CD8-positive, alpha-beta memory T cell (primary cell): Measurements from ENCODE around the gene NKAPL. TPM values are rescaled to one million over a fixed set of nuclear protein-coding genes. Genes with fewer than 3 reads are reported as not detected.

Experiments used
- CTCF ChIA-PET: fragments of 350-600 bp; sonication (Branson Sonifier 250); formaldehyde crosslinking; loops from one replicate; lab custom pipeline; 2021; ENCODE audit warnings: antibody characterized with exemption; lab: Charles Lee
- POLR2A ChIA-PET: fragments of 350-600 bp; sonication (Branson Sonifier 250); formaldehyde crosslinking; loops from one replicate; lab custom pipeline; 2021; ENCODE audit warnings: antibody characterized with exemption; lab: Charles Lee
- DNase-seq, 5 donors: peaks; one replicate each; pipeline versions ENCODE4 v3.0.0 to v3.0.0-alpha.2; 2020 to 2022; ENCODE audit warnings: mixed read lengths in 1 of 5
- H3K27ac ChIP-seq: one replicate; pipeline ENCODE4 v1.7.0; 2013; ENCODE audit warnings: low read depth, mild to moderate bottlenecking, low read length, moderate library complexity
- H3K27me3 ChIP-seq: 2 replicates; pipeline ENCODE4 v1.7.0; 2013; ENCODE audit warnings: low read length, mild to moderate bottlenecking; ENCODE audit not compliant: insufficient read depth, poor library complexity, severe bottlenecking
- H3K36me3 ChIP-seq: 2 replicates; pipeline ENCODE4 v1.7.0; 2013; ENCODE audit warnings: mild to moderate bottlenecking, low read length, moderate library complexity; ENCODE audit not compliant: insufficient read depth
- H3K4me1 ChIP-seq: 2 replicates; pipeline ENCODE4 v1.7.0; 2013; ENCODE audit warnings: mild to moderate bottlenecking, low read length, moderate library complexity; ENCODE audit not compliant: insufficient read depth
- H3K4me3 ChIP-seq: 2 replicates; pipeline ENCODE4 v1.7.0; 2013; ENCODE audit warnings: mild to moderate bottlenecking, low read length
- H3K9me3 ChIP-seq: 2 replicates; pipeline ENCODE4 v1.7.0; 2013; ENCODE audit warnings: mild to moderate bottlenecking, low read length
- H3K27ac Mint-ChIP-seq, 8 donors: one replicate each; pipeline ENCODE4 v1.8.0; 2020 to 2021; ENCODE audit warnings: mixed read lengths in 8 of 8, mild to moderate bottlenecking in 6 of 8, inconsistent platforms in 3 of 8, moderate library complexity in 3 of 8
- H3K27me3 Mint-ChIP-seq, 2 donors: one replicate each; pipeline ENCODE4 v1.8.0; 2020 to 2021; ENCODE audit warnings: mixed read lengths in 2 of 2, mild to moderate bottlenecking in 1 of 2, moderate library complexity in 1 of 2
- H3K36me3 Mint-ChIP-seq, 3 donors: one replicate each; pipeline ENCODE4 v1.8.0; 2020 to 2021; ENCODE audit warnings: mixed read lengths in 3 of 3, inconsistent platforms in 1 of 3, mild to moderate bottlenecking in 1 of 3
- H3K4me1 Mint-ChIP-seq, 3 donors: one replicate each; pipeline ENCODE4 v1.8.0; 2020 to 2021; ENCODE audit warnings: mixed read lengths in 3 of 3, inconsistent platforms in 1 of 3, mild to moderate bottlenecking in 1 of 3
- H3K4me3 Mint-ChIP-seq, 7 donors: one replicate each; pipeline ENCODE4 v1.8.0; 2020 to 2021; ENCODE audit warnings: mixed read lengths in 7 of 7, mild to moderate bottlenecking in 6 of 7, moderate library complexity in 4 of 7, inconsistent platforms in 2 of 7
- H3K9me3 Mint-ChIP-seq, 5 donors: one replicate each; pipeline ENCODE4 v1.8.0; 2020 to 2022; ENCODE audit warnings: mixed read lengths in 5 of 5, mild to moderate bottlenecking in 3 of 5, moderate library complexity in 2 of 5, inconsistent platforms in 1 of 5
- polyA plus RNA-seq: library from polyadenylated mRNA; unstranded; fragments of 300-500 nt; fragmentation: Illumina TruSeq; gene quantifications from one replicate; pipeline ENCODE4 v1.2.3, GENCODE V29; 2021
- total RNA-seq, 2 experiments: library from RNA; stranded (reverse); gene quantifications; one replicate each; pipeline ENCODE4 v1.2.3, GENCODE V29; 2021

NKAPL gene
- total and polyA plus RNA-seq, 3 experiments from 2014 or later: 0.22 TPM; not detected in 1

DNA sequence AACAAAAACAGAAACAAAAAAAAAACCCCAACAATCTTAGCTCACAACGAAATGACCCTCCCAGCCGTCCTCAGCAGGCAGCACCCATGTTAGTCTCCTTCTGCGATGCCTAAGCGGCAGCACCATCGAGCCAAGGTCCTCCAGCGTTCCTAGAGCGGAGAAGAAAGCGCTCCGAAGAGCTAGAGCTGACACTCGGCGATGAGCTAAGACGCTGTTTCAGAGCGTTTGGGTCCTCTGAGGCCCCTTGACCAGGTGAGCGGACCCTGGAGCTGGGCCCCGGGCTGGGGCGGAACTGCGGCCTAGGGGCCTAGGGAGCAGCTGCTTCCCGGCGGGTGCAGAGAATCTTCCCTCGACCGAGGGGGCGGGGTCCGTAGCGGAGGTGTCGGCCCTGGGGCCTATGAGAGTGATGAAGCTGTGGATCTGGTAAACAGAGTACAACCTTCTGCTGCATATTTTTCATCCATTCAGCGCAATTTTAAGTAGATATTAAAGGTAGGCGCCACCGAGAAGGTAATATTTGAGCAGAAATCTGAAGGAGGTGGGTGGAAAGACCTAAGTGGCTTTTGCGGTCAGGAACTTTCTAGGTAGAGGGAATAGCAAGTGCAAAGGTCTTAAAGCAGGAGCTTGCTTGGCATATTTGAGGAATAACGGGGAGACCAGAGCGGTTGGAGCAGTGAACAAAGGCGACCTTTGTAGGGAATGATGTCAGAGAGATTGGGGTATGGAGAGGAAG lies 8.0 kb downstream of the NKAPL start, which contains the start of gene ZSCAN26:
ZSCAN26 (plus strand) TSS at position 182 of the 733 bp plus-strand sequence. CDS start 4,777 bp downstream, outside the sequence.
- Histone ChIP-seq H3K27me3 (no peaks in the 10 kb centered on the region), H3K27ac (peak within 1 kb of the TSS; percentile 81), H3K4me3 (peak within 1 kb of the TSS; percentile 90), H3K4me1 (peaks cover 18% of the 10 kb centered on the region), H3K9me3 (no peaks in the 10 kb centered on the region), H3K36me3 (peaks cover 5% of the 10 kb centered on the region)
- CTCF ChIA-PET: interaction anchor here (0.9 to 3.7 kb wide), 7 partner anchors 13 to 143 kb away, joined by 3 to 22 read pairs (median 3); partner anchors contain the start of genes ZKSCAN4, ZKSCAN8 and ZSCAN16
- H3K4me1 Mint-ChIP-seq: peaks cover 14 to 20% (median 17%) of the 10 kb centered on the region in 3 donors
- POLR2A ChIA-PET: interaction anchor here (0.5 to 1.9 kb wide), 12 partner anchors 9 to 1734 kb away, joined by 3 to 18 read pairs (median 5); partner anchors contain the start of genes PGBD1, ZKSCAN3, ZKSCAN4 and ZKSCAN8
- H3K27ac Mint-ChIP-seq: no peak within 1 kb of the TSS
- peaks cover 0 to 8% (median 2%) of the 10 kb centered on the region in 3 donors for H3K36me3 Mint-ChIP-seq
- peaks cover 0 to 4% of the 10 kb centered on the region in 2 donors for H3K27me3 Mint-ChIP-seq
- H3K9me3 Mint-ChIP-seq: no peaks in the 10 kb centered on the region
- H3K4me3 Mint-ChIP-seq: no peak within 1 kb of the TSS
- peak; percentile 55 to 91 (median 83) for DNase-seq

DNA sequence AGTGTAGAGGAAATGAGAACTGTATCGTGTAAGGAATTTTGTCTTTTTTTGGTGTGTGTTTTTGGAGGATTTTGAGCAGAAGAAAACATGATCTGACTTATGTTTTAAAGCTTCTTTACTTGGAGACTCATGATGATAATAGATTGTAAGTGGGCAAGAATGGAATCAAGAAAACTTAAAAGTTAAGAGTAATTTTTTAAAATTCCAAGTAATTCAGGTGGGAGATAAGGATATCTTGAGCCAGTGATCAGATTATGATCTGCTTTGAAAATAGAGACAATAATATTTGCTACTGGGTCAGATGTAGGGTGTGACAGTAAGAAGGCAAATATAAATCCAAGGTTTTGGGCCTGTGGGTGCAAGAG lies 8.6 kb downstream of the NKAPL start:
- Mint-ChIP-seq H3K4me3 (no peak overlapping the region), H3K27me3 (peaks cover 0 to 4% of the 10 kb centered on the region in 2 donors), H3K4me1 (peaks cover 14 to 20% (median 17%) of the 10 kb centered on the region in 3 donors), H3K27ac (no peak overlapping the region), H3K9me3 (no peaks in the 10 kb centered on the region), H3K36me3 (peaks cover 0 to 13% (median 2%) of the 10 kb centered on the region in 3 donors)
- Histone ChIP-seq H3K9me3 (no peaks in the 10 kb centered on the region), H3K27me3 (no peaks in the 10 kb centered on the region), H3K27ac (peak overlapping the region; percentile 81), H3K4me1 (peaks cover 18% of the 10 kb centered on the region), H3K36me3 (peaks cover 11% of the 10 kb centered on the region), H3K4me3 (peak overlapping the region; percentile 90)
- ChIA-PET POLR2A (interaction anchor here (0.7 to 1.9 kb wide), 7 partner anchors 9 to 430 kb away, joined by 3 to 18 read pairs (median 8); partner anchors contain the start of genes PGBD1, ZKSCAN3, ZKSCAN4 and ZKSCAN8), CTCF (interaction anchor here (0.9 to 3.7 kb wide), 5 partner anchors 13 to 163 kb away, joined by 3 to 22 read pairs (median 3); partner anchors contain the start of gene ZSCAN16)
- DNase-seq: no peak

DNA sequence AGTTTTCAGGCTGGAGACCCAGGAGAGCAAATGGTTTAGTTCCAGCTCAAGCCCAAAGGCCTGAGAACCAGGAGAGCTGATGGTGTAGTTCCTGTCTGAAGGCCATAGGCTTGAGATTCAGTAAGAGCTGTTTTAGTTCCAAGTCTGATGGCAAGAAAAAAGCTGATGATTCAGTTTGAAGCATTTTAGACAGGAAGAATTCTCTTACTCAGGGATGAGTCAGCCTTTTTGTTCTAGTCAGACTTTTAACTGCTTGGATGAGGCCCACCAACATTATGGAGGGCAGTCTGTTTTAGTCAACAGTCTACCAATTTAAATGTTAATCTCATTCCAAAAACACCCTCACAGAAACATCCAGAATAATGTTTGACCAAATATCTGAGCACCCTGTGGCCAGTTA lies 10.4 kb downstream of the NKAPL start:
- DNase-seq: no peak
- H3K9me3 Mint-ChIP-seq: no peaks in the 10 kb centered on the region
- H3K4me3 Mint-ChIP-seq: no peak overlapping the region
- Histone ChIP-seq H3K9me3 (no peaks in the 10 kb centered on the region), H3K4me1 (peaks cover 18% of the 10 kb centered on the region), H3K4me3 (no peak overlapping the region), H3K36me3 (peaks cover 18% of the 10 kb centered on the region), H3K27ac (no peak overlapping the region), H3K27me3 (no peaks in the 10 kb centered on the region)
- ChIA-PET POLR2A (no interaction called here), CTCF (interaction anchor here (1.4 to 3.7 kb wide), 2 partner anchors 17 to 87 kb away, joined by 3 to 22 read pairs; partner anchors contain the start of gene ZKSCAN4)
- peaks cover 14 to 22% (median 17%) of the 10 kb centered on the region in 3 donors for H3K4me1 Mint-ChIP-seq
- H3K27ac Mint-ChIP-seq: no peak overlapping the region
- peaks cover 0 to 6% of the 10 kb centered on the region in 2 donors for H3K27me3 Mint-ChIP-seq
- H3K36me3 Mint-ChIP-seq: peaks cover 0 to 28% (median 4%) of the 10 kb centered on the region in 3 donors

DNA sequence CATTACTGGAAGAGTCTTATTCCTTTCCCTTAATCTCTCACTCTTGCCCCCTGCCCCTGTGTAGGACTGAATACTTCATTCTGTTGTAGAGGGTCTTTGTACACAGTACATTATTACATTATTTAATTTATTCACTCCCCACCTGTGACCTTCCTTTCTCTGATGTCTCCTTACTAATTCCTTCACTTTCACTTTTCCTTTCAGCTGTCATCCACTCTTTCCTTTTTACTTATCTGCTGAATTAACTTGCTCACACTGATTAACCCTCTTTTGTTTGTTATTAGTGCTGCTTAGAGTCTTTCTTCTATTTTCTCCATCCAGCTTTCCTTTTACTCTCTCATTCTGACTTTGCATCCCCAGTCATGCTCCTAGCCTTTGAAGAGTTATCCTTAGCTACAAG lies 15.8 kb downstream of the NKAPL start:
- H3K4me1 ChIP-seq: no peaks in the 10 kb centered on the region
- Mint-ChIP-seq H3K36me3 (peaks cover 13 to 60% (median 20%) of the 10 kb centered on the region in 3 donors), H3K4me3 (no peak overlapping the region), H3K27me3 (peaks cover 0 to 2% of the 10 kb centered on the region in 2 donors), H3K4me1 (peaks cover 9 to 21% (median 18%) of the 10 kb centered on the region in 3 donors), H3K9me3 (no peaks in the 10 kb centered on the region), H3K27ac (peak overlapping the region in 6 of 8 donors; percentile 5 to 62 (median 38))
- CTCF ChIA-PET: no interaction called here
- POLR2A ChIA-PET: no interaction called here
- no peak for DNase-seq
- no peaks in the 10 kb centered on the region for H3K9me3 ChIP-seq
- H3K4me3 ChIP-seq: no peak overlapping the region
- H3K36me3 ChIP-seq: peaks cover 28% of the 10 kb centered on the region
- no peaks in the 10 kb centered on the region for H3K27me3 ChIP-seq
- H3K27ac ChIP-seq: no peak overlapping the region

DNA sequence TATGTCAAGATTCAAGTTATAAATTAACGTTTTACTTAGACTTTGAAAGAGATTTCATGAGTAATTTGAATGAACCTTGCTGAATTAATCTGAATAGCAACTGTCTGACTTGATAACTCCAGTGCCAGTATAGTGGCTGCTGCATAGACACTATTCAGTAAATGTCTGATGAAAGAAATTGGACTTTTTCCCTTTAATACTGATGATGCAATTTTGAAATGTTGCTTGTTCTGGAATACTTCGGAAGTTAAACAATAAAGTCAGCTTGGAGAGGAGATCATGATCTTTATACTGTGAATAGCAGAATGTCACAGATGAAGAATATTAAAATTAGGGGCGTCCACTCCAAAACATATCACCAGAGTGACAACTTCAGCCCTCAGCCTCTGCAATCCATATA lies 18.6 kb downstream of the NKAPL start:
- Histone ChIP-seq H3K27ac (no peak overlapping the region), H3K4me1 (peaks cover 7% of the 10 kb centered on the region), H3K9me3 (no peaks in the 10 kb centered on the region), H3K4me3 (no peak overlapping the region), H3K36me3 (peaks cover 16% of the 10 kb centered on the region), H3K27me3 (no peaks in the 10 kb centered on the region)
- peaks cover 7 to 9% of the 10 kb centered on the region in 2 donors for H3K27me3 Mint-ChIP-seq
- H3K36me3 Mint-ChIP-seq: peaks cover 18 to 46% (median 19%) of the 10 kb centered on the region in 3 donors
- ChIA-PET POLR2A (no interaction called here), CTCF (no interaction called here)
- H3K9me3 Mint-ChIP-seq: no peaks in the 10 kb centered on the region
- DNase-seq: no peak
- peaks cover 15 to 20% (median 18%) of the 10 kb centered on the region in 3 donors for H3K4me1 Mint-ChIP-seq
- H3K4me3 Mint-ChIP-seq: no peak overlapping the region
- no peak overlapping the region for H3K27ac Mint-ChIP-seq

DNA sequence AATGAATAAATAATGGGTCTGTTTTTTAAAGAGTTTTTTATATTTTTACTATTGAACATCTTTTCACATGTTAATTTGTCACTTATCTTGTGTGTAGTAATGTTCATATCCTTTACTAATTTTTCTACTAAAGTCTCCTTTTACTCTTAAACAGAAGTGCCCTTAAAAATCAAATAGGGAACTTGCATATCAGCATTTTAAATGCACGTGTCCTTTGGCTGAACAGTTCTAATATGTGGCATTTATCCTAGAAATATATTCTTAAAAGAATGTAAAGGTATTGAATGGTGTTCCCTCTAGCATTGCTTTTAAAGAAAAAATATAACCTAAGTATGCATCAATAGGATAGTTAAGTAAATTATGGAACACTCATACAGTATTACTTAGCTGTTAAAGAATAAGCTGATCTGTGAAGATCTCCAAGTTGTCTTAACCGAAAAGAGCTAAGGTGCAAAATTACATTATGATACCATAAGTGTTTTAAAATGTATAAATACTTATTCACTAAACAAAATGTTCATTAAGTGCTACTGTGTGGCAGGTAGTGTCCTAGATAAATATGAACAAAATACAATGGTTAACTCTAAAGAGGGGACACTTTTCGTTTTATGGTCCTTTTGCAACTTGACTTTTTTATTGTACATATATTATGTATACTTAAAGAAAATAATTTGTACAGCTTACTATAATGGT lies 21.6 kb downstream of the NKAPL start:
- Histone ChIP-seq H3K27me3 (no peaks in the 10 kb centered on the region), H3K9me3 (no peaks in the 10 kb centered on the region), H3K27ac (no peak overlapping the region), H3K4me3 (no peak overlapping the region), H3K4me1 (peaks cover 7% of the 10 kb centered on the region), H3K36me3 (peaks cover 2% of the 10 kb centered on the region)
- Mint-ChIP-seq H3K27ac (peak overlapping the region in 1 of 8 donors; percentile 7), H3K4me3 (peak overlapping the region in 6 of 7 donors; percentile 77 to 91 (median 80)), H3K27me3 (peaks cover 9 to 10% of the 10 kb centered on the region in 2 donors), H3K9me3 (no peaks in the 10 kb centered on the region), H3K4me1 (peaks cover 10 to 15% (median 12%) of the 10 kb centered on the region in 3 donors), H3K36me3 (peaks cover 13 to 25% (median 20%) of the 10 kb centered on the region in 3 donors)
- POLR2A ChIA-PET: interaction anchor here (2.4 kb wide), 1 partner anchor 13 kb away, joined by 10 read pairs; the partner anchor contains the start of gene ZSCAN26
- CTCF ChIA-PET: interaction anchor here (1.0 to 1.1 kb wide), 2 partner anchors 14 to 57 kb away, joined by 3 read pairs; partner anchors contain the start of gene ZSCAN26
- no peak for DNase-seq

DNA sequence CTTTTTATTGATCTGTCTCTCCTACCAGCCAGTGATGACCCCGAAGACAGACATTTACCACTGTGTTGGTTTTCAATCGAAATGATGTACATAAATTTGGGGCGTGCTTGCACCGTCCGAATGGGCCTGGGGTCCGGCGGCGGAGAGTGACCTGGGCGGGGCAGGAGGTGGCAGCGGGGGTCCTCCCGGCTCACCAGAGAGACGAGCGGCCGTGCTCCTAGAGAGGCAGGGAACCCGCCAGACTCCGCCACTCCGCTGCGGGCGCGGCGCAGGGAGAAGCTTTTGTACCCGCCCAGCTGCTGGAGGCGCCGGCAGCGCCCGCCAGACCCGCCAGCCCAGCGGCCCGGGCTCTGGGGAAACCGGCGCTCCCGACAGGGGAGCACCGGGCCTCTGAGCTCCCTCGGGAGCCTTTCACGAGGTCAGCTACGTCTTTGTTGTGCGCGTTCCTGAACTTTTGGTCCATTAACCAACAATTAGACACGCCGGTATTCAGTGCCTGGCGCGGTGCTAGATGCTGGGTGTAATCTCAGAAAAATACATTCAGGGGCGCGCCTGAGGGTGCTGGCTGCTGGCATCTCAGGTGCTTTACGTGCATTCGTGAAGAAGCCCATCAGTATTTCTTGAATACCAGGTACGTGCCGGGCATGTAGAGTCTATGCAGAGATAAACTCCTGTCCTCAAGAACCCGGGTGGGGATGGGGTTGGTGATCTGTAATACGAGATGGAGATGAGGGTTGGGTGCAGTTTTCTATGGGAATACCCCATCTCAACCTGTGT lies 22.4 kb downstream of the NKAPL start, which contains the start of gene PGBD1:
PGBD1 (plus strand) TSS at position 285 of the 777 bp plus-strand sequence. CDS start 2,242 bp downstream, outside the sequence.
- H3K27ac Mint-ChIP-seq: peak within 1 kb of the TSS in 3 of 8 donors; percentile 33 to 61 (median 52)
- Histone ChIP-seq H3K4me1 (peaks cover 7% of the 10 kb centered on the region), H3K27ac (peak within 1 kb of the TSS; percentile 33), H3K36me3 (no peaks in the 10 kb centered on the region), H3K27me3 (no peaks in the 10 kb centered on the region), H3K4me3 (peak within 1 kb of the TSS; percentile 48), H3K9me3 (no peaks in the 10 kb centered on the region)
- ChIA-PET POLR2A (interaction anchor here (2.4 kb wide), 1 partner anchor 14 kb away, joined by 10 read pairs; the partner anchor contains the start of gene ZSCAN26), CTCF (interaction anchor here (1.0 to 1.1 kb wide), 2 partner anchors 14 to 56 kb away, joined by 3 read pairs; partner anchors contain the start of gene ZSCAN26)
- H3K4me3 Mint-ChIP-seq: peak within 1 kb of the TSS; percentile 77 to 91 (median 78)
- H3K4me1 Mint-ChIP-seq: peaks cover 10 to 15% (median 12%) of the 10 kb centered on the region in 3 donors
- H3K27me3 Mint-ChIP-seq: peaks cover 9 to 10% of the 10 kb centered on the region in 2 donors
- peak; percentile 10 to 64 (median 32) for DNase-seq
- peaks cover 6 to 25% (median 13%) of the 10 kb centered on the region in 3 donors for H3K36me3 Mint-ChIP-seq
- no peaks in the 10 kb centered on the region for H3K9me3 Mint-ChIP-seq
